ENCODE measurements around the gene RAD51B. TPM values are rescaled to one million over a fixed set of nuclear protein-coding genes. Genes with fewer than 3 reads are reported as not detected.
"Not testable (repeated sequence)": the region's sequence is repeated elsewhere in the genome, so short reads cannot be mapped to it uniquely, and the experiment has no call there.

RAD51B gene
- total RNA-seq, 1 experiment from 2014 or later, result 14.2 TPM

GRCh38 chr14:68042586-68043210 lies 223.1 kb downstream of the RAD51B start (continued):
- no peak for TF ChIP-seq ESRRA (CRISPR knock-in tag; IDR thresholded peaks at IDR 0.05; ENCODE audit: borderline replicate concordance)
- TF ChIP-seq ARID4B (CRISPR knock-in tag; IDR thresholded peaks at IDR 0.05; ENCODE audit: borderline replicate concordance), result no peak
- no peak for TF ChIP-seq GTF2I (CRISPR knock-in tag; conservative IDR thresholded peaks at IDR 0.05)
- TF ChIP-seq USF1 (CRISPR knock-in tag; IDR thresholded peaks at IDR 0.05), result no peak
- TF ChIP-seq ZBTB43 (CRISPR knock-in tag; IDR thresholded peaks at IDR 0.05), result no peak
- TF ChIP-seq NR2C2 (CRISPR knock-in tag; IDR thresholded peaks at IDR 0.05), result no peak
- TF ChIP-seq ZNF232 (CRISPR knock-in tag; IDR thresholded peaks at IDR 0.05), result no peak
- TF ChIP-seq TEAD1 (CRISPR knock-in tag; IDR thresholded peaks at IDR 0.05), result no peak

- TF ChIP-seq FOXP4 (CRISPR knock-in tag; IDR thresholded peaks at IDR 0.05) (no peak), ZNF121 (CRISPR knock-in tag; IDR thresholded peaks at IDR 0.05) (no peak), ATF1 (CRISPR knock-in tag; IDR thresholded peaks at IDR 0.05) (no peak), ETV6 (CRISPR knock-in tag; IDR thresholded peaks at IDR 0.05) (no peak)
- Mint-ChIP-seq H3K4me1 (peaks cover 55% of the 10 kb centered on the region), H3K4me3 (no peak overlapping the region), H3K36me3 (no peaks in the 10 kb centered on the region), H3K27ac (peak overlapping the region; percentile 58; the same call in 1 of the 2 replicates), H3K27me3 (ENCODE audit: low read depth) (no peaks in the 10 kb centered on the region), H3K9me3 (no peaks in the 10 kb centered on the region)
- CTCF ChIA-PET, result no interaction called here
- no peak for ATAC-seq
- POLR2A ChIA-PET, result no interaction called here
- DNase-seq (ENCODE audit: low spot score), result no peak
These were observed 224.2 kb downstream of the RAD51B start for GRCh38 chr14:68043752-68044151.

- DNase-seq (ENCODE audit: low spot score), result no peak
- Mint-ChIP-seq H3K9me3 (no peaks in the 10 kb centered on the region; the same call in 1 of the 2 replicates), H3K36me3 (no peaks in the 10 kb centered on the region), H3K4me1 (peaks cover 18% of the 10 kb centered on the region), H3K27me3 (ENCODE audit: low read depth) (no peaks in the 10 kb centered on the region), H3K27ac (no peak overlapping the region; the same call in 1 of the 2 replicates), H3K4me3 (no peak overlapping the region)
- ChIA-PET POLR2A (no interaction called here), CTCF (no interaction called here)
- no peak for TF ChIP-seq ESRRA (CRISPR knock-in tag; IDR thresholded peaks at IDR 0.05; ENCODE audit: borderline replicate concordance)
- no peak for TF ChIP-seq ZNF232 (CRISPR knock-in tag; IDR thresholded peaks at IDR 0.05)
- TF ChIP-seq NR1H2 (CRISPR knock-in tag; IDR thresholded peaks at IDR 0.05), result no peak
- no peak for TF ChIP-seq KAT7 (CRISPR knock-in tag; IDR thresholded peaks at IDR 0.05; ENCODE audit: borderline replicate concordance)
- TF ChIP-seq MLX (CRISPR knock-in tag; IDR thresholded peaks at IDR 0.05), result no peak
- no peak for TF ChIP-seq IRF1 (CRISPR knock-in tag; IDR thresholded peaks at IDR 0.05)
- no peak for TF ChIP-seq RELA (CRISPR knock-in tag; IDR thresholded peaks at IDR 0.05; ENCODE audit: borderline replicate concordance)
- TF ChIP-seq ZMAT4 (CRISPR knock-in tag; IDR thresholded peaks at IDR 0.05), result no peak
- no peak for TF ChIP-seq FOXP1 (CRISPR knock-in tag; IDR thresholded peaks at IDR 0.05; ENCODE audit: borderline replicate concordance)
- ATAC-seq, result no peak
These were observed 228.3 kb downstream of the RAD51B start for GRCh38 chr14:68047906-68048305.

GRCh38 chr14:68048815-68049214 lies 229.2 kb downstream of the RAD51B start:
- ATAC-seq, H3K36me3 Mint-ChIP-seq, H3K4me1 Mint-ChIP-seq: not testable (repeated sequence)

More at GRCh38 chr14:68048815-68049214, 229.2 kb downstream of the RAD51B start:
- CTCF ChIA-PET; H3K9me3 Mint-ChIP-seq; H3K4me3 Mint-ChIP-seq; H3K27ac Mint-ChIP-seq; POLR2A ChIA-PET; DNase-seq (ENCODE audit: low spot score); H3K27me3 Mint-ChIP-seq (ENCODE audit: low read depth): not testable (repeated sequence)
